ENCODE measurements around the gene GPSM1.

DNA sequence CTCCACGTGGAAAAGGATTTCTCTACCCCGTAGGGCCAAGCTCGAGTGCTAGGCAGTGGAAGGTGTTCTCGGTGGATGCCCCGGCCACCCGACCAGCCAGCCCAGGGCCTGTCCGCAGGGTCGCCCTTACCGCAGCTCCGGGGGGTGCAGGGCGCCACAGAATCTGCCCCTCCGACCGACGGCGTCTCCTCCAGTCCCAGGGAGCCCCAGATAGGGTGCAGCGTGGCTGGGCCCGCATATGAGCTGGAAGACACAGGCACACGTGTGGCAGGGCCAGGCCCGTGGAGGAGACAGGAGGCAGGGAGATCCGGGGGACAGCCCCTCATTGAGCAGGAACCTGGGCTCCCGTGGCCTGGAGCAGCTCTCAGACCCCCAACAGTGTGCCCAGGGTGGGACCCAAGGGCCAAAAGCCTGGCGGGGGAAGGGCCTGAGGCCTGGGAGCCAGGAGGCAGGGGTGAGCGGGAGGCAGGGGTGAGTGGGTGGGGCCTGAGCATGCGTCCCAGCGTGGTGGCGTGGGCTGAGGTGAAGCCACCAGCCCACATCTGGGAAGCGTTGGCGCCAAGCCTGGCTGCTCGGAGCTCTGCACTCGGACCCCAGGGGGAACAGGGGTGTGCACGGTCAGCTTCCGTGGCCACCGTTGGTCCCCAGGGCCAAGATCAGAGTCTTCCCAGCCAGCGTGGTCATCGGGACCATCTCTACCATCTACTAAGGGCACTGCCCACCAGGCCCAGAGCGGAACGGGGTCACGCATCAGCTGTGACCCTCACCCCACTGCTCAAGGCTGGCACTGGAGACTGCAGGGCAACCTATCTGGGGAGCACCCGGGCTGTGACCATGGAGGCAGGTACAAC lies 45.7 kb upstream of the GPSM1 start:
- TF ChIP-seq ZNF232 (CRISPR knock-in tag; IDR thresholded peaks at IDR 0.05), result no peak
- TF ChIP-seq, protein P1, sequence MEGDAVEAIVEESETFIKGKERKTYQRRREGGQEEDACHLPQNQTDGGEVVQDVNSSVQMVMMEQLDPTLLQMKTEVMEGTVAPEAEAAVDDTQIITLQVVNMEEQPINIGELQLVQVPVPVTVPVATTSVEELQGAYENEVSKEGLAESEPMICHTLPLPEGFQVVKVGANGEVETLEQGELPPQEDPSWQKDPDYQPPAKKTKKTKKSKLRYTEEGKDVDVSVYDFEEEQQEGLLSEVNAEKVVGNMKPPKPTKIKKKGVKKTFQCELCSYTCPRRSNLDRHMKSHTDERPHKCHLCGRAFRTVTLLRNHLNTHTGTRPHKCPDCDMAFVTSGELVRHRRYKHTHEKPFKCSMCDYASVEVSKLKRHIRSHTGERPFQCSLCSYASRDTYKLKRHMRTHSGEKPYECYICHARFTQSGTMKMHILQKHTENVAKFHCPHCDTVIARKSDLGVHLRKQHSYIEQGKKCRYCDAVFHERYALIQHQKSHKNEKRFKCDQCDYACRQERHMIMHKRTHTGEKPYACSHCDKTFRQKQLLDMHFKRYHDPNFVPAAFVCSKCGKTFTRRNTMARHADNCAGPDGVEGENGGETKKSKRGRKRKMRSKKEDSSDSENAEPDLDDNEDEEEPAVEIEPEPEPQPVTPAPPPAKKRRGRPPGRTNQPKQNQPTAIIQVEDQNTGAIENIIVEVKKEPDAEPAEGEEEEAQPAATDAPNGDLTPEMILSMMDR (IDR thresholded peaks at IDR 0.05), result no peak
- TF ChIP-seq ATF1 (CRISPR knock-in tag; IDR thresholded peaks at IDR 0.05), result no peak
- TF ChIP-seq, protein P2, sequence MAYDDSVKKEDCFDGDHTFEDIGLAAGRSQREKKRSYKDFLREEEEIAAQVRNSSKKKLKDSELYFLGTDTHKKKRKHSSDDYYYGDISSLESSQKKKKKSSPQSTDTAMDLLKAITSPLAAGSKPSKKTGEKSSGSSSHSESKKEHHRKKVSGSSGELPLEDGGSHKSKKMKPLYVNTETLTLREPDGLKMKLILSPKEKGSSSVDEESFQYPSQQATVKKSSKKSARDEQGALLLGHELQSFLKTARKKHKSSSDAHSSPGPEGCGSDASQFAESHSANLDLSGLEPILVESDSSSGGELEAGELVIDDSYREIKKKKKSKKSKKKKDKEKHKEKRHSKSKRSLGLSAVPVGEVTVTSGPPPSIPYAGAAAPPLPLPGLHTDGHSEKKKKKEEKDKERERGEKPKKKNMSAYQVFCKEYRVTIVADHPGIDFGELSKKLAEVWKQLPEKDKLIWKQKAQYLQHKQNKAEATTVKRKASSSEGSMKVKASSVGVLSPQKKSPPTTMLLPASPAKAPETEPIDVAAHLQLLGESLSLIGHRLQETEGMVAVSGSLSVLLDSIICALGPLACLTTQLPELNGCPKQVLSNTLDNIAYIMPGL (CRISPR knock-in tag; IDR thresholded peaks at IDR 0.05), result no peak
- TF ChIP-seq IRF2 (CRISPR knock-in tag; IDR thresholded peaks at IDR 0.05; ENCODE audit: borderline replicate concordance, low read depth), result no peak
- TF ChIP-seq, protein P3, sequence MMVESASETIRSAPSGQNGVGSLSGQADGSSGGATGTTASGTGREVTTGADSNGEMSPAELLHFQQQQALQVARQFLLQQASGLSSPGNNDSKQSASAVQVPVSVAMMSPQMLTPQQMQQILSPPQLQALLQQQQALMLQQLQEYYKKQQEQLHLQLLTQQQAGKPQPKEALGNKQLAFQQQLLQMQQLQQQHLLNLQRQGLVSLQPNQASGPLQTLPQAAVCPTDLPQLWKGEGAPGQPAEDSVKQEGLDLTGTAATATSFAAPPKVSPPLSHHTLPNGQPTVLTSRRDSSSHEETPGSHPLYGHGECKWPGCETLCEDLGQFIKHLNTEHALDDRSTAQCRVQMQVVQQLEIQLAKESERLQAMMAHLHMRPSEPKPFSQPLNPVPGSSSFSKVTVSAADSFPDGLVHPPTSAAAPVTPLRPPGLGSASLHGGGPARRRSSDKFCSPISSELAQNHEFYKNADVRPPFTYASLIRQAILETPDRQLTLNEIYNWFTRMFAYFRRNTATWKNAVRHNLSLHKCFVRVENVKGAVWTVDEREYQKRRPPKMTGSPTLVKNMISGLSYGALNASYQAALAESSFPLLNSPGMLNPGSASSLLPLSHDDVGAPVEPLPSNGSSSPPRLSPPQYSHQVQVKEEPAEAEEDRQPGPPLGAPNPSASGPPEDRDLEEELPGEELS (CRISPR knock-in tag; IDR thresholded peaks at IDR 0.05), result no peak
- no peak for TF ChIP-seq ESRRA (CRISPR knock-in tag; IDR thresholded peaks at IDR 0.05; ENCODE audit: borderline replicate concordance)
- TF ChIP-seq, protein P4, sequence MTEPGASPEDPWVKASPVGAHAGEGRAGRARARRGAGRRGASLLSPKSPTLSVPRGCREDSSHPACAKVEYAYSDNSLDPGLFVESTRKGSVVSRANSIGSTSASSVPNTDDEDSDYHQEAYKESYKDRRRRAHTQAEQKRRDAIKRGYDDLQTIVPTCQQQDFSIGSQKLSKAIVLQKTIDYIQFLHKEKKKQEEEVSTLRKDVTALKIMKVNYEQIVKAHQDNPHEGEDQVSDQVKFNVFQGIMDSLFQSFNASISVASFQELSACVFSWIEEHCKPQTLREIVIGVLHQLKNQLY (CRISPR knock-in tag; IDR thresholded peaks at IDR 0.05), result no peak

Measured in WTC11 (cell line).